Measurements from ENCODE around the gene AXL.

The AXL gene

GRCh38 chr19:41230067-41230857 is 11.2 kb downstream of the AXL start:
- H3K9ac ChIP-seq: no peak overlapping the region
- peaks cover 4% of the 10 kb centered on the region for H3K4me1 ChIP-seq
- no peaks in the 10 kb centered on the region for H3K79me2 ChIP-seq
- no peak overlapping the region for H3K27ac ChIP-seq
- no peak overlapping the region for H3K4me2 ChIP-seq (ENCODE audit: low read length)
- no peaks in the 10 kb centered on the region for H3K27me3 ChIP-seq (ENCODE audit: control insufficient read depth, insufficient read depth, low read length)
- H3K9me3 ChIP-seq (ENCODE audit: control insufficient read depth, low read length): no peaks in the 10 kb centered on the region
- H2AFZ ChIP-seq: no peak overlapping the region
- no peak overlapping the region for H3K4me3 ChIP-seq (ENCODE audit: low read depth, low read length)
- TF ChIP-seq, protein P1, sequence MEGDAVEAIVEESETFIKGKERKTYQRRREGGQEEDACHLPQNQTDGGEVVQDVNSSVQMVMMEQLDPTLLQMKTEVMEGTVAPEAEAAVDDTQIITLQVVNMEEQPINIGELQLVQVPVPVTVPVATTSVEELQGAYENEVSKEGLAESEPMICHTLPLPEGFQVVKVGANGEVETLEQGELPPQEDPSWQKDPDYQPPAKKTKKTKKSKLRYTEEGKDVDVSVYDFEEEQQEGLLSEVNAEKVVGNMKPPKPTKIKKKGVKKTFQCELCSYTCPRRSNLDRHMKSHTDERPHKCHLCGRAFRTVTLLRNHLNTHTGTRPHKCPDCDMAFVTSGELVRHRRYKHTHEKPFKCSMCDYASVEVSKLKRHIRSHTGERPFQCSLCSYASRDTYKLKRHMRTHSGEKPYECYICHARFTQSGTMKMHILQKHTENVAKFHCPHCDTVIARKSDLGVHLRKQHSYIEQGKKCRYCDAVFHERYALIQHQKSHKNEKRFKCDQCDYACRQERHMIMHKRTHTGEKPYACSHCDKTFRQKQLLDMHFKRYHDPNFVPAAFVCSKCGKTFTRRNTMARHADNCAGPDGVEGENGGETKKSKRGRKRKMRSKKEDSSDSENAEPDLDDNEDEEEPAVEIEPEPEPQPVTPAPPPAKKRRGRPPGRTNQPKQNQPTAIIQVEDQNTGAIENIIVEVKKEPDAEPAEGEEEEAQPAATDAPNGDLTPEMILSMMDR (IDR thresholded peaks at IDR 0.05): no peak
- H3K36me3 ChIP-seq (ENCODE audit: control insufficient read depth, insufficient read depth, low read length): no peaks in the 10 kb centered on the region

- Histone ChIP-seq H3K9me3 (ENCODE audit: control insufficient read depth, low read length) (no peaks in the 10 kb centered on the region), H3K4me1 (no peaks in the 10 kb centered on the region), H3K4me2 (ENCODE audit: low read length) (no peak overlapping the region), H3K27ac (no peak overlapping the region), H3K4me3 (ENCODE audit: low read depth, low read length) (no peak overlapping the region), H2AFZ (no peak overlapping the region), H3K27me3 (ENCODE audit: control insufficient read depth, insufficient read depth, low read length) (no peaks in the 10 kb centered on the region), H3K79me2 (no peaks in the 10 kb centered on the region), H3K9ac (no peak overlapping the region), H3K36me3 (ENCODE audit: control insufficient read depth, insufficient read depth, low read length) (no peaks in the 10 kb centered on the region)
- TF ChIP-seq, protein P1 (IDR thresholded peaks at IDR 0.05): no peak
Observed at GRCh38 chr19:41232686-41233085, 13.7 kb downstream of the AXL start.

DNA sequence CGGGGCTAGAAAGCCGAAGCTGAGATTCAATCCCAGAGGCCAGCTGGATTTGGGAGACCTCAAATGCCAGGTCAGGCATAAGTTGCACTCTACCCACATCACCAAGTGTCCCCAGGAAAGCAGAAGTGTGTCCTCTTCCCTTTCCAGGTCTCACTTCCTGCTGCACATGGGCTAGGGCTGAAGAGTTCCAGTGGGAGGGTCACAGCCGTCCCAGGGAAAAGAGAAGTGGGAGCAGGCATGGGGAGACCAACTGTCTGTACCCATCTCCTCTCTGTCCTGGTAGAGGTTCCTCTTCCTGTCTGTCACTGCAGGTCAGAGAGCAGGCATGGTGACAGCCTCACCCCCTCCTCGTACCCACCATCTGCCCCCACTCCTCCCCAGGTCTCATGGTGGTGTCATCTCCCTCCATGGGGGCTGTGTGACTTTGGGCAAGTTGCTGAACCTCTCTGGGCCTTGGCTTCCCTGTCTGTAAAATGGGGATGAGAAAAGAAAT is 14.8 kb downstream of the AXL start:
- no peaks in the 10 kb centered on the region for H3K27me3 ChIP-seq (ENCODE audit: control insufficient read depth, insufficient read depth, low read length)
- H3K4me1 ChIP-seq: no peaks in the 10 kb centered on the region
- no peak overlapping the region for H3K9ac ChIP-seq
- TF ChIP-seq, protein P1 (IDR thresholded peaks at IDR 0.05): no peak
- H3K79me2 ChIP-seq: no peaks in the 10 kb centered on the region
- no peaks in the 10 kb centered on the region for H3K36me3 ChIP-seq (ENCODE audit: control insufficient read depth, insufficient read depth, low read length)
- no peak overlapping the region for H3K4me2 ChIP-seq (ENCODE audit: low read length)
- H2AFZ ChIP-seq: no peak overlapping the region
- no peak overlapping the region for H3K27ac ChIP-seq
- no peaks in the 10 kb centered on the region for H3K9me3 ChIP-seq (ENCODE audit: control insufficient read depth, low read length)
- no peak overlapping the region for H3K4me3 ChIP-seq (ENCODE audit: low read depth, low read length)

DNA sequence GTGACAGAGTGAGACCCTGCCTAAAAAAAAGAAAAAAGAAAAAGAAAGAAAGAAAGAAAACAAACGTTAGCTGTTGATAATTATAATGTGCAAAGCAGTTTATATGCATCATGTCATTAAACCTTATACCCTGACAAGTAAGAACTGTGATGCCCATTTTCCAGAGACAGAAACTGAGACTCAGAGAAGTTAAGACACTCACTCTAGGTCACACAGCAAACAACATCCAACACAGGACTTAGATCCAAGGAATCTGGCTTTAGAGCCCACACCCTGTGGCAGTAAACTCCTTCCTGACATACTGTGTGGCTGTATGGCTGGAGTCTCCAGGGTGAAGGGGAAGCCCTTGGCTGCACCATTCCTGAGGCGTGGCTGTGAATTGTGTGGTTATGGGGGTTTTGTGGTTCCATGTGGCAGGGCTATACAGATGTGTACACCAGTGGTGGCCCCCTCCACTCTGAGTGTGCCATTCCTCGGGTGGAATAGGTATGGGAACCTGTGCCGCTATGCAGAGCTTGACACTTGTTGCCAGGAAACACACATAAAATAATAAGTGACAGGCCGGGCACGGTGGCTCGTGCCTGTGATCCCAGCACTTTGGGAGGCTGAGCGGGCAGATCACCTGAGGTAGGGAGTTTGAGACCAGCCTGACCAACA is 15.6 kb downstream of the AXL start:
- no peaks in the 10 kb centered on the region for H3K36me3 ChIP-seq (ENCODE audit: control insufficient read depth, insufficient read depth, low read length)
- H3K79me2 ChIP-seq: no peaks in the 10 kb centered on the region
- no peak overlapping the region for H2AFZ ChIP-seq

More for the DNA sequence above, 15.6 kb downstream of the AXL start:
- Histone ChIP-seq H3K9me3 (ENCODE audit: control insufficient read depth, low read length) (no peaks in the 10 kb centered on the region), H3K4me2 (ENCODE audit: low read length) (no peak overlapping the region), H3K27ac (no peak overlapping the region), H3K4me3 (ENCODE audit: low read depth, low read length) (no peak overlapping the region), H3K9ac (no peak overlapping the region), H3K4me1 (no peaks in the 10 kb centered on the region), H3K27me3 (ENCODE audit: control insufficient read depth, insufficient read depth, low read length) (no peaks in the 10 kb centered on the region)
- TF ChIP-seq, protein P1 (IDR thresholded peaks at IDR 0.05): no peak
